ENCODE measurements around the gene ZFP42.

Gene ZFP42

GRCh38 chr4:188053302-188053701 is 57.7 kb downstream of the ZFP42 start:
- DNase-seq (ENCODE audit: insufficient read length) (no peak), FAIRE-seq (no peak)
- no peak for TF ChIP-seq POLR2AphosphoS5 (IDR thresholded peaks at IDR 0.05; ENCODE audit: low read depth, low read length)
- TF ChIP-seq POLR2A (IDR thresholded peaks at IDR 0.05; ENCODE audit: low read depth, low read length), result no peak
- TF ChIP-seq TAF1 (IDR thresholded peaks at IDR 0.05; ENCODE audit: borderline replicate concordance, low read depth, low read length), result no peak
